Right lobe of liver (tissue), 6 donors: ENCODE data around the gene ZBTB43. TPM values are rescaled to one million over a fixed set of nuclear protein-coding genes. Genes with fewer than 3 reads are reported as not detected.
"Not testable (repeated sequence)": the region's sequence is repeated elsewhere in the genome, so short reads cannot be mapped to it uniquely, and the experiment has no call there.

Experiments used
- ATAC-seq, 4 donors: fragments of 200-7000 bp; cut with Tn5 transposase; one replicate each; pipeline ENCODE4 v1.9.1; 2020; ENCODE audit warnings: mild to moderate bottlenecking in 4 of 4, moderate library complexity in 4 of 4
- DNase-seq, 3 donors: peaks; one replicate each; pipeline ENCODE4 v3.0.0-alpha.2; 2020
- H3K27ac ChIP-seq, 3 donors: fragments of 200-600 bp; one replicate each; pipeline ENCODE4 v1.8.0; 2022
- H3K27me3 ChIP-seq, 2 donors: fragments of 200-600 bp; one replicate each; pipeline ENCODE4 v1.8.0; 2022
- H3K36me3 ChIP-seq, 4 donors: fragments of 200-600 bp; sonication (generic) in 1 of 4; one replicate each; pipeline versions ENCODE4 v1.5.1 to v1.8.0; 2017 to 2022; ENCODE audit warnings: control low read depth in 1 of 4
- H3K4me1 ChIP-seq, 4 donors: fragments of 200-600 bp; sonication (generic) in 1 of 4; one replicate each; pipeline versions ENCODE4 v1.5.1 to v1.8.0; 2017 to 2022; ENCODE audit warnings: control low read depth in 1 of 4
- H3K4me3 ChIP-seq, 3 donors: fragments of 200-600 bp; one replicate each; pipeline ENCODE4 v1.8.0; 2022
- H3K9me3 ChIP-seq, 4 donors: fragments of 200-600 bp; sonication (generic) in 1 of 4; one replicate each; pipeline versions ENCODE4 v1.5.1 to v1.8.0; 2017 to 2022; ENCODE audit warnings: control low read depth in 1 of 4
- CTCF ChIP-seq, 4 donors: fragments of 200-600 bp in 3 of 4; fragments of 450-650 bp in 1 of 4; IDR thresholded peaks; one replicate each; pipeline versions ENCODE4 v1.5.1 to v1.8.0; 2016 to 2022; ENCODE audit warnings: antibody characterized with exemption in 4 of 4, mild to moderate bottlenecking in 2 of 4
- POLR2A ChIP-seq: fragments of 450-650 bp; IDR thresholded peaks from one replicate; pipeline ENCODE4 v1.6.1; 2017; ENCODE audit warnings: antibody characterized with exemption, mild to moderate bottlenecking
- WGBS: methylation state at CpG from one replicate; pipeline ENCODE4 v1.1.6; 2018; ENCODE audit warnings: low coverage, low lambda C conversion rate; ENCODE audit not compliant: insufficient coverage; ENCODE audit errors: missing lambda C conversion rate; 5-methylcytosine and 5-hydroxymethylcytosine counted together
- intact Hi-C, 2 donors: fragments of 100-400 bp; cut with DNase I; formaldehyde crosslinking; loops; one replicate each; pipeline versions ENCODE4 v1.11.2 to v1.14.1; 2022
- total RNA-seq, 6 experiments: library from RNA; depleted of rRNA in 2 of 6; stranded (reverse); fragments of >200 nt in 2 of 6; fragmentation: NEBNext Ultra II Directional in 3 of 6; extraction: Animal tissue kit (Norgen Biotek cat#: 25700) in 3 of 6; gene quantifications; one replicate each; pipeline versions ENCODE4 v1.1.0 to v1.2.4, GENCODE V29; 2016 to 2023
- donor health status: DM: no; HTN: yes; CAD: no.
- donor health status: DM: no; HTN: no; CAD: no.
- donor health status: DM: no; HTN: no; CAD: no.
- donor health status: DM: no; HTN: yes; CAD: no.
- donor health status: DM: no; HTN: yes; CAD: no.

Gene ZBTB43
- total RNA-seq, 6 experiments from 2014 or later = 4.8 to 14.5 (median 9.9) TPM

GRCh38 chr9:126775926-126776325, 28.9 kb upstream of the ZBTB43 start:
- ATAC-seq (no peak), DNase-seq (no peak)
- Histone ChIP-seq H3K4me3 (no peak overlapping the region), H3K36me3 (no peaks in the 10 kb centered on the region), H3K27ac (no peak overlapping the region), H3K4me1 (no peaks in the 10 kb centered on the region), H3K27me3 (no peaks in the 10 kb centered on the region), H3K9me3 (no peaks in the 10 kb centered on the region)
- TF ChIP-seq CTCF (IDR thresholded peaks at IDR 0.05) (no peak), POLR2A (no peak)
- 75% methylated on average over 5 of the region's 5 CpGs for WGBS
- intact Hi-C loops = loop anchor here in 1 of 2 donors (10.0 kb wide), 1 partner anchor 271 kb away; no protein-coding TSS in a partner anchor

- Histone ChIP-seq H3K4me3 (no peak overlapping the region), H3K27ac (no peak overlapping the region), H3K27me3 (no peaks in the 10 kb centered on the region), H3K4me1 (peaks cover 0 to 2% (median 0%) of the 10 kb centered on the region in 4 donors), H3K9me3 (no peaks in the 10 kb centered on the region), H3K36me3 (no peaks in the 10 kb centered on the region)
- TF ChIP-seq CTCF (IDR thresholded peaks at IDR 0.05) = no peak
- TF ChIP-seq POLR2A = no peak
- intact Hi-C loops = loop anchor here in 1 of 2 donors (10.0 kb wide), 1 partner anchor 273 kb away; no protein-coding TSS in a partner anchor
- WGBS = 0% methylated on average over 1 of the region's 6 CpGs
- ATAC-seq (peak in 3 of 4 donors; percentile 16 to 24 (median 19)), DNase-seq (no peak)
These were observed 27.1 kb upstream of the ZBTB43 start for GRCh38 chr9:126777733-126778132.

- 44% methylated on average over 7 of the region's 8 CpGs for WGBS
- Histone ChIP-seq H3K27me3 (no peaks in the 10 kb centered on the region), H3K9me3 (no peaks in the 10 kb centered on the region), H3K27ac (no peak overlapping the region), H3K4me1 (peaks cover 0 to 2% (median 0%) of the 10 kb centered on the region in 4 donors), H3K4me3 (no peak overlapping the region), H3K36me3 (no peaks in the 10 kb centered on the region)
- ATAC-seq (no peak), DNase-seq (no peak)
- intact Hi-C loops = loop anchor here in 1 of 2 donors (10.0 kb wide), 1 partner anchor 273 kb away; no protein-coding TSS in a partner anchor
- TF ChIP-seq POLR2A (no peak), CTCF (IDR thresholded peaks at IDR 0.05) (no peak)
These were observed 26.7 kb upstream of the ZBTB43 start for GRCh38 chr9:126778141-126778540.

GRCh38 chr9:126778696-126779095, 26.1 kb upstream of the ZBTB43 start:
- 75% methylated on average over 5 of the region's 5 CpGs for WGBS
- H3K4me1 ChIP-seq, H3K27me3 ChIP-seq, H3K27ac ChIP-seq, ATAC-seq, H3K4me3 ChIP-seq, DNase-seq, H3K9me3 ChIP-seq, H3K36me3 ChIP-seq: not testable (repeated sequence)
- intact Hi-C loops = loop anchor here in 1 of 2 donors (10.0 kb wide), 1 partner anchor 274 kb away; no protein-coding TSS in a partner anchor

GRCh38 chr9:126781186-126782052, 23.4 kb upstream of the ZBTB43 start:
- peaks cover 0 to 2% (median 0%) of the 10 kb centered on the region in 4 donors for H3K4me1 ChIP-seq
- 0% methylated on average over 12 of the region's 29 CpGs for WGBS
- no peaks in the 10 kb centered on the region for H3K27me3 ChIP-seq
- TF ChIP-seq CTCF (IDR thresholded peaks at IDR 0.05) (peak; percentile 87 to 99 (median 96)), POLR2A (no peak)
- intact Hi-C loops = loop anchor here (5.0 kb wide), 2 partner anchors 74 to 79 kb away; no protein-coding TSS in a partner anchor
- no peaks in the 10 kb centered on the region for H3K36me3 ChIP-seq
- H3K4me3 ChIP-seq = no peak overlapping the region
- no peak overlapping the region for H3K27ac ChIP-seq
- peak; percentile 91 to 96 (median 95) for ATAC-seq
- peak; percentile 76 to 78 (median 77) for DNase-seq
- no peaks in the 10 kb centered on the region for H3K9me3 ChIP-seq
